Stimulated activated CD8-positive, alpha-beta memory T cell treated with anti-CD3 and anti-CD28 coated beads, Interleukin-2, amount 100 ng/mL, for 1 hour (primary cell): ENCODE results near the gene FBXL4.
A peak's percentile ranks its signal among the peaks of the same experiment; 100 is the strongest.

Experiments
- DNase-seq, 2 donors: peaks; one replicate each; pipeline ENCODE4 v3.0.0-alpha.2; 2020; ENCODE audit warnings: low read depth in 2 of 2

Gene FBXL4

DNA sequence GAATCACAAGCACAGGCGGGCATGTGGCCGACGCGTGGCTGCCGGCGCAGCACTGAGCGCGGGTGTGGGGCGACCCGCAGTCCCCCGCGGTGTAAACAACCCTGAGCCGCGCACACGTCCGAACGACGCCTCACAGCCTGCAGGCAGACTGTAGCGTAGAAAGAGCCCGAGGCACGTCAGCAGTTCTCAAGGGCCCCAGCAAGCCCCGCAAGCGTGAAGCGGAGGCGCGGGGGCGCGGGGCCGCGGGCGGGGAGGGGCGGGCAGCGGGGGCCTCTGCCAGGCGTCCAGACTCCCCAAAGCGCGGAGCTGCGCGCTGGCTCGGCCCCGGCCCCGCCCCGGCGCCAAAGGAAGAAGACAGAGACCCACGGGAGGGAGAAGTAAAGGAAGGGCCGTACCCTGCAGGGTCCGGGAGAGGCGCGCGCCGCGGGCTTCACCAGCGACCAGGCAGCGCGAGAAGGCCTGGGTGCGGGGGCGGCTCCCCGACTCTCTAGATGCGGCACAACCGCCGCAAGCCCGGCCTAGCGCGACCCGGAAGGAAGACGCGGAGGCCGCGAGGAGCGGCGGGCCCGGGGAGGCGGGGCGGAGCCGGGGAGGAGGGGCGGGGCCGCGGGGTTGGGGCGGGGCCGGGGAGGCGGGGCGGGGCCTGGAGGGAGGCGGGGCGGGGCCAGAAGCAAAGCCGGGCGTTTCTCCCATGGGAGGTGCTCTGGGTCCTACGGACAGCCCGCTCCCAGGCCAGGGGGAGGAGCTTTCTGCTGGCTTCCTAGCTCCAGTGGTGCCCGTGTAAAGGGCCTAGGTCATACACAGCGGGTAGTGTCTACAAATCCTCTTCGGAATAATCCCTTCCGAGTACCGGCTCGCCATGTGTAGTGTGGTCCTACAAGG, at the start of gene FBXL4:
TSS of gene FBXL4 (minus strand) at position 536 of the 882 bp plus-strand sequence. CDS start 20,958 bp downstream, outside the sequence.
- peak; percentile 52 to 66 for DNase-seq

DNA sequence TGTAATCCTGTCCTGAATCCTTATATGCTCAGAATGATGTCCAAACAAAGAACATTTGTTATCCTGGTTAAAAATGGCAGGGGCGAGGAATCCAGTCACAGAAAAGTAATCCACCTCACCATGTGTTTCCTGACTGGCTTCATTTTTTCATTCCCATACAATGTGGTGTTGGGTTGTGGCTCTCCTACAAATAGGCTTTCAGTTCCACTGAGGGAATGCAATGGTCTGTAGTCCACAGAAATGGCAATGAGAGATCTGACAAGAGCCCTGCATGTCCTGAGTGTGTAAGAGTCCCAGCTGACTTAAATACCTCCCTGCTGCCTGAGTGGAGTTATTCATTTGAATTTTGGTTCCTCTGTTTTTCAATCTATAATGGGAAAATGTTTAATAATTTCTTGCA, 47.4 kb upstream of the FBXL4 start:
- DNase-seq: no peak

GRCh38 chr6:98992535-98992934, 44.8 kb upstream of the FBXL4 start:
- no peak for DNase-seq

GRCh38 chr6:98986071-98986615, 38.4 kb upstream of the FBXL4 start:
- DNase-seq: no peak

DNA sequence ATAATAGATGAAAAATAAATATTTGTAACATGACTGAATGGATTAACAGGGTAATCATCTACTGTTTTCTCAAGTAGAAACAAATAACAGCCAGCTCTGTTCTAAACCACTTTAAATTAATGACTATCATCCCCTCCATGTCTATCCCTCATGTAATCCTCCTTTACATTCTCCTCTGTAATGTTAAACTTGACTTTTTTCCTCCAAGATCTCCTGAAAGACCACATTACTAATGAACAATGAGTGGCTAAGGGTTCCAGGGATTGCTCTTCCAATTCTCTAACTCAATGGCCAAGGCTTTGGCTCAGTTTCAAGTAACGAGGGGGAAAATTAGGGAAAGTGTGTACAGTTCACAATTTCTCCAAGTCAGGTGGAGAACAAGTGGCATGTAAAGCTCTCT, 37.6 kb upstream of the FBXL4 start:
- no peak for DNase-seq

DNA sequence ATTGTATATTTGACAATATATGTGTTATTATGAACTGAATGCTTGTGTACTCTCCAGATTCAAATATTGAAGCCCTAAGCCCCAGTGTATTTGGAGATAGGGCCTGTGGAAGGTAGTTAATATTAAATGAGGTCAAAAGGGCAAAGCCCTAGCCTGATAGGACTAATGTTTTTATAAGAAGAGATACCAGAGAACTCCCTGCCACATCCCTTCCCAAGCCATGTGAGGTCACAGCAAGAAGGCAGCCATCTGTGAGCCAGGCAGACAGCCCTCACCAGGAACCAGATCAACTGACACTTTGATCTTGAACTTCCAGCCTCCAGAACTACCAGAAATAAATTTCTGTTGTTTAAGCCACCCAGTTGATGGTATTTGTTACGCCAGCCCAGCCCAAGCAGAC, 36.4 kb upstream of the FBXL4 start:
- DNase-seq: no peak

DNA sequence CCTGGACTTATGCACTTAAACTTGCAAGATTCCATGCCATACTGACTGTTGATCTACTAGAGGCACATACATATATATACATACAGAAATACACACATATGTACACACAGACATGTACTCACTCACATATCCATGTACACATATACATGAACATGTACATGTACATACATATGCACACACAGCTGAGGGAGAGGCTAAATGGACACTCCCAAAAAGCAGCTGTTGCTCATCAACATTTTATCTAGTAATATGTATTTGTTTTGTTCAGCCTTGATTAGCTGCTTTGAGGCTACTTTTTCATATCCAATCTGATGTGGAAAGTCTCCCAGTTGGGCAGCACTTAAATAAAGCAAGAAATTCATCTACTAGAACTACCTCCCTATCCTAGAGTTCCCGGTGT, 33.7 kb upstream of the FBXL4 start:
- DNase-seq: no peak

DNA sequence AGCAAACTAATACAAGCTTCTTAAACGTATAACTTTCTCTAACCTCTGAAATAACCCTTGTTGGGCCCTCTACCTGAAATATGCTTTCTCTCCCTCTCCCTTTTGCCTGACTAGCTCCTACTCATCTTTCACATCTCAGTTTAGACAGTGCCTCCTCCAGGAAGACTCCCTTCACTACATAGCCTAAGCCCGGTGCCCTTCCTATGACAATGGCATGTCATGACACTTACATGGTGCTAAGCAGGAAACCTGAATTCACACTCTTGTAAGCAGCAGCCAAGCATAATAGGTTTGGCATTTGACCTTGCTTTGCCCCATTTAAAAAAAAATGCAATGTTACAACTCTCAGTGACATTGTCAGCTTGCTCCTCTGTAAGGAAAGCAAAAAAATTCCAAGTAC, 33.1 kb upstream of the FBXL4 start:
- no peak for DNase-seq

DNA sequence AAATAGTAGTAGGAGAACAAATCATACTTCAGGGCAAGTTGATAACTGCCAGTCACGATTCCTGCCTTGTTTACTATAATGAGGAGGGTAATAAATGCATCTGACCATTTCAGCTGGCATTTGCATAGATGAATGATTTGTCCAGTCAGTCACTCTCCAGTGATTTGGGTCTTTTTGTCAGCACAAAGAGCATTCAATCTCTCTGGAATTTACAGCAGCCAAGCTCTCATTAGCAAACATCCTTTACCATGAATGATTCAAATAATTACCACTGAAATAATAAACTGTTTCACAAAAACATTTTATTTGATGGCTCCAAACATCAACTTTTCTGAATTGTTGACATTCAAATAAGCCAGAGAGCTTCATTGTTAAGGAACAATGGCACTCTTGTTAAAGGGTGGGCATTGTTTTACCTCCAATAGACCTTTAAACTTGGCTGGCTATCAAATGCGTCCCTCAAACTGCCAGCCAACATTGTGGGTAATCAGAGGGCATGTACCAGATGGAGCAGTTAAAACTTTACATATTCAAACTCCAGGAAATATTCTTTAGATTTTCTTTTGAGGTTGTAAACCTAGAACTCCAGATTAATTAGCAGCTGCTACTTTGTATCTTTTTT, 30.0 kb upstream of the FBXL4 start:
- DNase-seq: no peak

DNA sequence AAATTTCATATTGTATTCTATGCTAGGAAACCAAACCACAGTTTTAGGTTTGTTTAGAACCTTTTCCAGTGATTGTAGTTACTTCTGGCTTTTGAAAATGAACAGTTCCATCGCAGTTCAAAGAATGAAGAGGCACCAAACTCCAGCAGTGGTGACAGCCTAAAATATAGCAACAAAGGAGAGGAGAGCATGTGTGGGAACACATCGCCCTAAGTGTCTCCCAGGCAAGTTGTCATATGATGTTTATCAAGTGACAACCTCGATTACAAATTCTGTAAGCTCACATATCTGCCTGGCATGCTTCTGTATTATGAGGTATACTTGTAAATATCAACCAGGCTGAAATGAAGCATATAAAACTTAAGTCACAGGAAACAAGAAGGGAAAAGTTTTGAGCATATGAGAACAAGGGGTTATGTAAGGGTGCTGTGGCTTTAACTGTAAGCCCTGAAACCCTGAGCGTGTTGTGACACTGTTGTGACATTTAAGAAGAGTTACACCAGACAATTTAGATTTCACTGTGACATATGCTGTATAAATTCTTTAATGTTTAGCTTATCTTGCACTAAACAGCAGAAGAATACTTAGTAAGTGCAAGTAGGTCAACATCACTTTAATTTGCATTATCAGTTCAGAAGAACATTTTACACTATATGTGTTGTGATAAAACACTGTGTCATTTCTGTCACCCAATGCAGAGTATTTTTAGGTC, 29.1 kb upstream of the FBXL4 start:
- DNase-seq: no peak

DNA sequence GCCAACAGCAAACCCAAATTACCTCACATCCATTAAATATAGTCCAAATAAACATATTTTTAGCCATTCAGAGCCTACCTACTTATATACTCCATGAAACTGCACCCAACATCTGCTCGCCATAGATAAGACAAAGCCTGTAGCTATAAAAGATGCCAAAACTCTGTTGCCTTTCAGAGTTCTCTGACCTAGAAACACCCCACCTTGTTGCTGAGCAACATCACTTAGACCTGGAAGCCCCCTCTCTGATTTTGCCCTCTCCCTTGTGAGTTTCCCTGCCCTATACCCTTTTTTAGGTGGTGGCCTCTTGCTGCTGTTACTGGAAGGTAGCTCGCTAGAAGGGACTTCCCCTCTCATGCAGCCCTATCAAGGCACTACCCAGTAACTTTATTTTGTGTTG, 27.7 kb upstream of the FBXL4 start:
- no peak for DNase-seq

DNA sequence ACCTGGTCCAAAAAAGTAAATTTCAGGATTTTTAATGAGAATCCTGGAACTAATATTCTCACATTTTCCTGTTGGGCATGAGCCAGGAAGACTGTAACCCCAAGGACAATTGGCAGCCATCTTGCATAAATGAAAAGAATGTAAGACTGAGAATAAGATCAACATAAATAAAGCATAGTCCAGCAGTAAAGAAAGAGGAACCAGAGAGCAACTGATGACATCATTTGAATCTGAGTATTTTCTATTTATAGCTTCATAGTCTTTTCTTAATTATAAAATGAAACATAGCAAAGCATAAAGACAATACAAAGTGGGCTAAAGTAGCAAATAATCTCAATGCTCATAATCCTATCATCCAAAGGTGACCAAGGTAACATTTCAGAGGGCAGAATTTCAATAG, 26.6 kb upstream of the FBXL4 start:
- DNase-seq: no peak

DNA sequence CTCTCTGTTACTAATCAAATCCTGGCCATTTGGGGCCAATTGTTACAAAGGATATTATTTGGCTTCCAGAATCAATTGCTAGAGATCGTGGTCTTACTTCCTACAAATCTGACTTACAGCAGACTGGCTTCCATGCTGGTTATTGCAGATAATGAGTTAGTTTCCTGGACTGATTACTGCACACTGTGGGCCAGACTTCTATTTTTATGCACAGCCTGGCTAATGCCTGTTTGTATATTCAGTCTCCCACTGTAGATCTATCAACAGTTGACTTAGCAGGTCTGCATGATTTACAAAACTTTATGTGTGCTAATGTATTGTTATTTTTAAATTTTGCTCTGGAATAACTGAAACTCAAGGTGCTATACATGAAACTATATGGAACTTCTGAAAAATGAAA, 25.8 kb upstream of the FBXL4 start:
- no peak for DNase-seq

- DNase-seq: no peak
Observed at GRCh38 chr6:98971303-98971702, 23.6 kb upstream of the FBXL4 start.

- no peak for DNase-seq
Observed at GRCh38 chr6:98970469-98970868, 22.7 kb upstream of the FBXL4 start.

DNA sequence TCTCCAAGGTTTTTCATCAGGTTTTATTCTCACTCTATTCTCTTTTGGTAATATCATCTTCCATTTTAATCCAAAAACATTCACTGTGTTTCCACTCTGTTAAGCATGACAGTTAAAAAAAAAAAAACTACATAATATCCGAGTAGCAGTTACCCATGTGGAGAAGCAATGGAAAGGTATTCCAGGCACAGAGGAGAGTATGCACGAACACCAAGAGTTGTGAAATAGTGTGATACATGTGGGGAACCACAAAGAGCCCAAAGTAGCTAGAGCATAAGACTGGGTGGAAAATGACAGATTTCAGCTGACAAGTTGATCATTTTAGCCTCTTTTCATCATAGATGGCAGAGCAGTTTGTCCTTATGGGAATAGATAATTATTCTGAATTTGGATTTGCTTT, 19.9 kb upstream of the FBXL4 start:
- DNase-seq: no peak

DNA sequence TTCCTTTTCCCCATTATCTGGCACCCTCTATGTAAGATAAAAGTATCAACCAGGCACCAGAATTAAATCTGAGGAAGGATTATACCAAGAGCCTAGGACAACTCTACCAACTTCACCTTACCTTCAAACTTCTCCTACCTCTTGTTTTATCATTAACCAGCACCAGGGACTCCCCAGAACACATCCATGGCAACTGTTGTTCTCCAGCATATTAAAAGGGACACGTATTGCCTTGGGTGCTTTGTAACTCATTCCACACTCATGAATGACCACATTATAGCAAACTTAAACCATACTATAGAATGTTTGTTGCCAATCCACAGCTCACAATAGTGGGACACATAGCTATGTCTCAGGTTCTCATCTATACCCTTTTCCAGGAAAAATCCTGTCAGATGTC, 11.9 kb upstream of the FBXL4 start:
- no peak for DNase-seq

GRCh38 chr6:98958776-98959175, 11.0 kb upstream of the FBXL4 start:
- no peak for DNase-seq

- no peak for DNase-seq
Observed at GRCh38 chr6:98957450-98957849, 9.7 kb upstream of the FBXL4 start.

DNA sequence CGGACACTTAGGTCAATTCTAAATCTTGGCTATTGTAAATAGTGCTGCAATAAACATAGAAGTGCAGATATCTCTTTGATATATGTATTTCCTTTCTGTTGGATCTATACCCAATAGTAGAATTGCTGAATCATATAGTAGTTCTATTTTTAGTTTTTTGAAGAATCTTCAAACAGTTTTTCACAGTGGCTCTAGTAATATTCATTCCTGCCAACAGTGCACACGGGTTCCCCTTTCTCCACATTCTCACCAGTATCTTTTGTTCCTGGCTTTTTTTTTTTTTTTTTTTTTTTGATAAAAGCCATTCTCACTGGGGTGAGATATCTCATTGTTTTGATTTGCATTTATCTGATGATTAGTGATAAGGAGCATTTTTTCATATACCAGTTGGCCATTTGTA, 1.8 kb upstream of the FBXL4 start:
- DNase-seq: no peak

DNA sequence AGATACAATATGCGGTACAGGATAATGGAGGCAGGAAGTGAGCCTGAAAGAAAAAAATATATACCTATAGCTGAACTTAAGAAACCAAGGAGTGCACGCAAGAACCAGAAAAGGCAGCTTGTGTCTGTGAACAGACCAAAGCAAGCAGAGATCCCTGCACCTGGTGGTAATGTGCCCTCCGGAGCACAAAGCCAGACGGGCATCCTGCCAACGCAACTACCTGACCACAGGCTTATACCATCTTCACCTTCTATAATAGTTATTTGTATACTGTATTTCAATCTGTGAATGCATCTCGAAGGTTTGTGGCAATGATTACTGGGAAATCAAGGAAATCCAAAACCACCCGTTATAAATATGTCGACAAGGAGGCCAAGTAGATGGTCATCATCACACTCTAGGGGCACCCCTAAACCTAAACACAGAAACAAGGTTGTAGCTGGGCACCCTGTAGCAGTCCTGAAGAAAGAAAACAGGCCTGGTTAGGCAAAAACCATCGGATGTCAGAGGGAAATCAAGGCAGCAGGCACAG, 801 bp downstream of the FBXL4 start:
- DNase-seq: peak; percentile 11 to 18

DNA sequence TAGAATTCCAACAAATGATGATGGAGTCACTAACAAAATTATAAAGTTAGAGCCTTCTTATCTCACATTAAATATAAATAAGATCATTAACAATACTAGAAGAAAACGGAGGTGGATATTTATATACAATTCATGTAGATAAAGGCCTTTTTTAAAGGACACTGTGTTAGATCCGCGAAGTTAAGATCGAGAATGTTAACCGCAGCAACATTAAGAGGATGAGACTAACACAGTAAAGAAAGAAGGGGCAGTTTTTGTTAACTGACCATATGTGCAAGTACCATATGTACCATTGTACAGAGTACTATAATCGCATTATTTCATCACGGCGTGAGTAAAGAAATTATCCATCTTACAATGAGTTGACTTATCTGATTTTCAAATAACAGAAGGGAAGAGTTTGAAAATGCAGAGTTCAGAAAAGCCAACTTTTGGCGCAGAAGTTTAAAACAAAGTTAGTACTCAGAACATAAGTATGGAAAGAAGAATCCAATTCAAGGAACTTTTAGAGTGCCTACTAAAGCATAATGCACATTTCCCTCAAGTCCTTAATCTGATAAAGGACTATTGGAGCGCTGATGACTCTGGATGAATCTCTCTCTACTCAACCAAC, 1.4 kb downstream of the FBXL4 start:
- no peak for DNase-seq
